D721Med (cell line): ENCODE measurements around the gene PARL.
"Not testable (repeated sequence)": the region's sequence is repeated elsewhere in the genome, so short reads cannot be mapped to it uniquely, and the experiment has no call there.

Source experiments
- DNase-seq: peaks from one replicate; pipeline ENCODE4 v3.0.0; 2011; ENCODE audit warnings: low spot score; ENCODE audit not compliant: insufficient read length
- FAIRE-seq: peaks from 2 replicates; lab custom pipeline; 2011; peaks lifted over from hg19 to GRCh38; lab: Jason Lieb, UNC
- CTCF ChIP-seq: IDR thresholded peaks from 2 replicates; pipeline ENCODE4 v1.5.1; 2012; ENCODE audit warnings: mild to moderate bottlenecking, control low read depth; ENCODE audit not compliant: insufficient read depth; ENCODE audit errors: missing control alignments

The PARL gene

GRCh38 chr3:183879243-183879642 is 5.4 kb downstream of the PARL start:
- FAIRE-seq (no peak), DNase-seq (no peak)
- no peak for TF ChIP-seq CTCF

GRCh38 chr3:183878071-183878470 is 6.6 kb downstream of the PARL start:
- FAIRE-seq, result no peak
- TF ChIP-seq CTCF, result no peak
- no peak for DNase-seq

GRCh38 chr3:183877227-183877626 is 7.5 kb downstream of the PARL start:
- FAIRE-seq, DNase-seq: not testable (repeated sequence)

GRCh38 chr3:183875411-183875810 is 9.3 kb downstream of the PARL start:
- no peak for DNase-seq
- TF ChIP-seq CTCF, result no peak
- no peak for FAIRE-seq

GRCh38 chr3:183873914-183874313 is 10.8 kb downstream of the PARL start:
- no peak for DNase-seq
- no peak for FAIRE-seq
- no peak for TF ChIP-seq CTCF

- no peak for TF ChIP-seq CTCF
- no peak for DNase-seq
- no peak for FAIRE-seq
These were observed 13.1 kb downstream of the PARL start for GRCh38 chr3:183871541-183871940.

- FAIRE-seq (no peak), DNase-seq (no peak)
- TF ChIP-seq CTCF, result no peak
These were observed 14.1 kb downstream of the PARL start for GRCh38 chr3:183870563-183870962.

GRCh38 chr3:183868796-183869195 is 15.9 kb downstream of the PARL start:
- no peak for FAIRE-seq

More at GRCh38 chr3:183868796-183869195, 15.9 kb downstream of the PARL start:
- no peak for DNase-seq
- TF ChIP-seq CTCF, result no peak
